Lower leg skin (tissue), 4 donors: ENCODE data around the gene SPPL3. TPM values are rescaled to one million over a fixed set of nuclear protein-coding genes. Genes with fewer than 3 reads are reported as not detected.

Experiments
- DNase-seq, 2 donors: peaks; one replicate each; pipeline ENCODE4 v3.0.0-alpha.2; 2019; ENCODE audit warnings: low spot score in 2 of 2
- H3K4me3 ChIP-seq: fragments of 200-600 bp; sonication (generic); 2 replicates; pipeline ENCODE4 v1.5.1; 2017; ENCODE audit warnings: mild to moderate bottlenecking, low read depth; ENCODE audit not compliant: poor library complexity, severe bottlenecking
- CTCF ChIP-seq, 3 donors: fragments of 450-650 bp; IDR thresholded peaks; one replicate each; pipeline ENCODE4 v1.5.1; 2016; ENCODE audit warnings: antibody characterized with exemption in 3 of 3, mild to moderate bottlenecking in 3 of 3, moderate library complexity in 2 of 3
- POLR2A ChIP-seq, 2 donors: fragments of 450-650 bp; IDR thresholded peaks; one replicate each; pipeline ENCODE4 v1.6.1; 2016 to 2017; ENCODE audit warnings: antibody characterized with exemption in 2 of 2, mild to moderate bottlenecking in 1 of 2, moderate library complexity in 1 of 2
- WGBS, 2 donors: methylation state at CpG; one replicate each; pipeline ENCODE4 v1.1.5; 2018; 5-methylcytosine and 5-hydroxymethylcytosine counted together
- intact Hi-C: fragments of 100-400 bp; cut with DNase I; formaldehyde crosslinking; loops from one replicate; pipeline ENCODE4 v1.15.0; 2023; ENCODE audit warnings: low total_unique reads
- total RNA-seq, 4 donors: library from RNA; depleted of rRNA; stranded (reverse); fragments of >200 nt; gene quantifications; one replicate each; pipeline ENCODE4 v1.1.0, GENCODE V29; 2016

Gene SPPL3
- total RNA-seq, 4 donors from 2014 or later: 47.3 to 59.0 (median 52.4) TPM

- intact Hi-C loops: no loop called here
- WGBS, 2 donors: 69 to 75% methylated on average over 3 of the region's 3 CpGs
- no peak overlapping the region for H3K4me3 ChIP-seq
- TF ChIP-seq POLR2A (IDR thresholded peaks at IDR 0.05) (no peak), CTCF (IDR thresholded peaks at IDR 0.05) (no peak)
- no peak for DNase-seq
Observed at GRCh38 chr12:120861074-120861795, 42.9 kb downstream of the SPPL3 start.

DNA sequence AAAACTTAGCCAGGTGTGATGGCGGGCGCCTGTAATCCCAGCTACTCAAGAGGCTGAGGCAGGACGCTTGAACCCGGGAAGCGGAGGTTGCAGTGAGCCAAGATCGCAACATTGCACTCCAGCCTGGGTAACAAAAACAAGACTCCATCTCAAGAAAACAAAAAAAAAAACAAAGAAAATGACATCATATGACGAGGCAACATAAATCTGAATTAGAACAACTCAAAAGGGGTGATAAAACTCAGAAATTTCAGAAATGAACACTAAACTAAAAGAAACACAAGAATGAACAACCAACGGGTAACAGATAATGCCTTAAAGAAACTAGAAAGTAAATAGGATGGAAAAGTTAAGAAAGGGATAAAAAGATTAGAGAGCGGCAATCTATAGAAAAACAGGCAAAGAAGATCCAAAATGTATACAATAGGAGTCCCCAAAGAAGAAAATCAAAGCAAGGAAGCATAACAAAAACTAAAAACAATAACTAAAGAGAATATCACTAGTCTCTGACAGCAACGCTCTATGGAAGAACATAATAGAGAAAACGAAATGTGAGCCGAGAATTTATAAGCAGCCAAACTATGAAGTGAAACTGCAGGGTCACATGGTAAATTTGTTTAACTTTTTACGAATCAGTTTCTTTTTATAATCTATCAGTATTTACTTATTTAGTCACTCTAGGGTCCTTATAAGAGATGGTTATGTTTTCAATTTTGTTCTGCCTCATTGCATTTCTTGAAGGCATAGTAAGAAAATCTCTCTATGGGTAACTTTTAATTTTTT is 45.7 kb downstream of the SPPL3 start:
- WGBS, 2 donors: 93 to 95% methylated on average over 13 of the region's 13 CpGs
- intact Hi-C loops: no loop called here
- DNase-seq: no peak
- no peak overlapping the region for H3K4me3 ChIP-seq
- TF ChIP-seq POLR2A (IDR thresholded peaks at IDR 0.05) (no peak), CTCF (IDR thresholded peaks at IDR 0.05) (no peak)

GRCh38 chr12:120856980-120857379 is 47.2 kb downstream of the SPPL3 start:
- H3K4me3 ChIP-seq: no peak overlapping the region
- TF ChIP-seq CTCF (IDR thresholded peaks at IDR 0.05): no peak
- no peak for TF ChIP-seq POLR2A (IDR thresholded peaks at IDR 0.05)
- intact Hi-C loops: no loop called here
- WGBS, 2 donors: 27 to 44% methylated on average over 2 of the region's 2 CpGs
- no peak for DNase-seq

DNA sequence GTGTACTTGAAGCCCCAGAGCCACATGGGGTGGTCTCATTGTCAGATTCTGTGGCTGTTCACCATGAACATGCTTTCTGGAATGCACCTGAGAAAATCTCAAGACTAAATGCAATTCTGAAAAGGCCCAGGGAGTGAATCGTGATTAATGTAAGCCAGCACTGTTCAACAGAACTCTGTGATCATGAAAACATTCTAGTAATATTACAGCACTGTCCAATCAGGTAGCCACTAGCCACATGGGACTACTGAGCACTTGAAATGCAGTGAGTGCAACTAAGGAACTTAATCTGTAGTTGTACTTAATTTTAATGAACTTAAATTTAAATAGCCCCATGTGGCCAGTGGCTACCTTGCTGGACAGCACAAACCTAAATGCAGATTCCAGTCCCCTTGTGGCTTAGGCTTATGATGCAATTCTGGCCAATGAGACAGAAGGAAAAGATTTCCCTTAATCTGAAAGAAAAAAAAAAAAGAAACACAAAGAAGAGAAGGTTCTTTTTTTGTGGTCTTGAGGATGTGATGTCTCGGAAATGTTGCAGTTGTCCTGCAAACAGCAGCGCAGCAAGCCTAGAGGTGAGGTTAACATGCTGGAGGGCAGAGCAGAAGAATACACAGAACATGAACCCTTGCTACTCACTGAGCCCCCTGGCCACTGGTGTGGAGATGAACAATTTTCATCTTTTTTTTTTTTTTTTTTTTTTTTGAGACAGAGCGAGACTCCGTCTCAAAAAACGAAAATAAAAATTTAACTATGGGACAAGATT is 48.2 kb downstream of the SPPL3 start:
- 69 to 76% methylated on average over 6 of the region's 6 CpGs for WGBS, 2 donors
- TF ChIP-seq CTCF (IDR thresholded peaks at IDR 0.05) (no peak), POLR2A (IDR thresholded peaks at IDR 0.05) (no peak)
- intact Hi-C loops: no loop called here

DNA sequence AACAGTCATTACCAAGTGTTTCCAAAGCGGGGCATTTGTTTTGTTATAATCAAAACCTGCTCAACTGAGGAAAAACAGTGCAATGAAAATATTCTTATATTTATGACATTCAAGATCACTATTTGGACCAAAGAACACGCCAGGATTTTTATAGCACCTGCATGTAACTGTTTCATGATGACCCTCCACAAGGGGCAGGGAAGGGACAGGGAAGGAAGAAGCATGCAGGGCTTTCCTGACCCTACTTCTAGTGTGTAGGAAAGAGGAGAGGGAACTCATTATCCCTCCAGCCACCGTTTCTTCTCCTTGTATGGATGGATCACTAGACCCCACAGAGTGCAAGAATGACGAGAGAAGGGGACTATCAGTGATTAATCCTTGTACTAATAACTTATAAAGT is 49.4 kb downstream of the SPPL3 start:
- intact Hi-C loops: no loop called here
- H3K4me3 ChIP-seq: no peak overlapping the region
- TF ChIP-seq POLR2A (IDR thresholded peaks at IDR 0.05) (no peak), CTCF (IDR thresholded peaks at IDR 0.05) (no peak)
- no peak for DNase-seq
- 68 to 73% methylated on average over 4 of the region's 4 CpGs for WGBS, 2 donors

More for the DNA sequence above, 48.2 kb downstream of the SPPL3 start:
- no peak for DNase-seq
- no peak overlapping the region for H3K4me3 ChIP-seq
